SH-SY5Y (cell line): ENCODE results near the gene TOLLIP.

Experiments
- GATA2 ChIP-seq: IDR thresholded peaks from 2 replicates; pipeline ENCODE4 v1.6.1; 2011; ENCODE audit warnings: mild to moderate bottlenecking, low read depth, low read length
- GATA3 ChIP-seq: IDR thresholded peaks from 2 replicates; pipeline ENCODE4 v1.6.1; 2011; ENCODE audit warnings: low read depth, mild to moderate bottlenecking, low read length, moderate library complexity

GRCh38 chr11:1298695-1299492 lies 10.5 kb downstream of the TOLLIP start:
- no peak for TF ChIP-seq GATA2
- TF ChIP-seq GATA3 = no peak
